Stimulated activated CD4-positive, alpha-beta T cell treated with anti-CD3 and anti-CD28 coated beads, TNF-alpha, amount 100 ng/mL, for 1 hour (primary cell): ENCODE results near the gene VSX1.

Experiments
- DNase-seq, 3 donors: peaks; one replicate each; pipeline ENCODE4 v3.0.0-alpha.2; 2020; ENCODE audit warnings: low read depth in 3 of 3, low spot score in 1 of 3

Gene VSX1

DNA sequence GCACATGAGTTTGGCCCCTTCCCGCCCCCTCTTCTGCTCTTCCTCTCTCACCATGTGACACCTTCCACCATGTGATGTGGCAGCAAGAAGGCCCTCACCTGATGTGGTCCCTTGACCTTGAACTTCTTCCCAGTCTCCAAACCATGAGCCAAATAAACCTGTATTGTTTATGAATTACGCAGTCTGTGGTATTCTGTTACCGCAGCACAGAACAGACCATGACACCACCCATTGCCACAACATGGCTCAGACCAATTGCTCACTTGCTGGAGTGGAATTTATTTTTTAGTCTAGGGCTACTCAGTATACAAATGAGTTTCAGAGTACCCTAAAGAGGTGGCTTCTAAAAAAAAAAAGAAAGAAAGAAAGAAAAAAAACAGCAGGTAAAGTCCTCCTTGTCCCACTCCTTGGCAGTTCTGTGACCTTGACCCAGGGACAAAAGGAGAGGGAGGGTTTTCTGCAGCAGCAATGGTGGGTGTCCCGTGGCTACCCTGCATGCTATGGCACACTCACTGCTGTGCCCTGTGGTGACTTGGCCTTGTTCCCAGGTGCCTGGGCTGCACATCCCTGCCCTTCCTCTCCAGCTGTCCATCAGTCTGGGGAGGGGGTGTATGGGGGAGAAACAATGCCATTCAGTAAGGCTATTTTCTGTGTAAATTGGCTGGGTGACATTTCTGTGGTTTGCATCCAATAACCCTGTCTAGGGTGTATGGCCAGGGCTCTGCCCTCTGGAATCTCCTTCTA is 5.4 kb upstream of the VSX1 start:
- DNase-seq, result no peak

DNA sequence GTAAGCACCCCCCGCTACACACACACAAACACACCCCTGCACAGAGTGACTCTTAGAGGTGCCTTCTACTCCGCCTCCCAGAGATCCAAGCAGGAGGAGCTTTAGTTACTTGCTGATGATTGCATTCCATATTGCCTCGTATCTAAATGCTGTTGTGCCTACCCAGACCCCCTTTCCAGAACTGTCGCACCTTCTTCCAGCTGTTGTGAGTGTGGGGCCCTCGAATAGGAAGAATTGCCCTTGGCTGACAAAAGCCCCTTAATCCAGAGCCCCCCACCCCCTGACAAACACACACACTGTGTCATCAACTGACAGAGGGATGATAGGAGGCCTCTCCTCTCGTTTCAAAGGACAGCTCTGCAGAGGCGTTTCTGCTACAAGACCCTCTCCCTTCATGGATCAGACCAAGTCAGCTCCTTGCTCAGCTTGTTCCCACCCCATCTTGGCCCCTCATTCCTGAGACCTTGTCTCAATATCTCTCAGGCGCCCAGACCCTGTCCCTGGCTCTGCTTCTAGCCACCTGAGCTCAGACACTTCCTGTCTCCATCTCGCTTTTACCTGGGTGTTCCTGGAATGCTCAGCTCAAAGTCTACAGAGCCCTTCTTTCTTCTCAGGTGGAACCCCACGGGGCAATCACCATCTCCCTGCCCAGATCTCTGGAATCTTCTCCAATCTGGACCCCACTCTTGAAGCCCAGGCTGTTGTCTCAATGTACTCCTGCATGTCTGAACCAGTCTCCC is 4.0 kb upstream of the VSX1 start:
- no peak for DNase-seq

DNA sequence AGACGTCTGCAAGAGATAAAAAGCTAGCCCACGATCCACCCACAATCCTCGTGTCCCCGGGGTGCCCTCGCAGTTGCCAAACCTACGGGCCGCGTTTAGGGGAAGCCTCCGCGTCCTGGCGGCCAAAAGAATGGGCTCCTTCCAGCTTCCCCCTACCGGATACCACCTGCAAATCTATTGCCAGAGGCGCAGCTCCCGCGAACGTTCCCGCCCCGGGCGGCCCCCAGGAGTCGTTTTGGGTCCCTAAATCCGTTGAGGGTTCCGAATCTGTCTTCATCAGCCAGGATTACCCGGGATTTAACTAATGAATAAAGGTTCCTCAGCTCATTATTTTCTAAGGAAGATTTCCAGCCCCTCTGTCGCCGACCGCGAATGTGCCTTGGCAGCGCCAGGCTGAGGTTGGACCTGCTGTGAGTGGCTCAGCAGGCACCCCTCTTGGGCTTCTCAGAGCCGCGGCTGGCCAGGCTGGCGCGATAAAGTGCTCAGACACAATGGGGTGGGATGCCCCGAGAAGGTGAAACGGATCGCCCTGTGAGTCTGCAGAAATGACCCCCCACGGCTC is 2.8 kb upstream of the VSX1 start:
- DNase-seq, result no peak

DNA sequence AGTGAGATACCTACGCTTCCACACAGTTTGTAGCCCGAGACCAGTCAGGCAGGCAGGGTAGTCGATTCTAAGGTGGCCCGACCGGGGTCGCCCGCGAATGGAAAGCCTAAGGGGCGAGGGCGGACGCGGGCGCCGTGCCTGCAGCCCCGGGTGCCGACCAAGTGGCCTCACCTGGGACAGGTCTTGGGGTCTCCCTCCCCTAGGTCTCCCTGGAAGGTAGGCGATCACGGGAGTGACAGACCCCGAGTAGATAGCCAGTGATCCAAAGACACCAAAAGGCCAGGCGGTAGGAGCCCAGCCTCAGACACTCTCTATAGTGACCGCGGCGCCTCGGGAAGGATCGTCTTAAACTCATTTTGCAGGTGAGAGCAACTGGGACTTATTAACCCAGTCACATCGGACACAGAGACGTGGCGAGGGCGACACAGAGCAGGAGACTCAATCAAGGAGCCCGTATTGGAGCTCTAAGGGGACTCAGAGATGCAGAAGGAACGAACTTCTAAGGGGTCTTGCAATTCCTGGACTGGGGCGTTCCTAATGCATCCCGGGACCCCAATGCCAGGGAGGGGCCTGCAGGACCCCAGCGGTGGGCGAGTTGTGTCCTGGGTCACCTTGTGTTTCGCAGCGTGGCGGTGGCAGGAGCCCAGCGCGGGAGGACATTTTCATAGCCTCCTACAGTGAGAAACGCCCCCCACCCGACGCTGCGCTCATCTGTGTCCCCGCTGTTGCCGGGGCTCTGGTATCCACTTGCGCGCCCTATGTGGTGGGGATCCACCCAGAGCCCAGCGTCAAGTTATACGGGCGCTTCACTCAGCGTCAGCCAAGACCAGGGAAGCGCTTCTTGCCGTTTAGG is 2.1 kb upstream of the VSX1 start:
- no peak for DNase-seq

DNA sequence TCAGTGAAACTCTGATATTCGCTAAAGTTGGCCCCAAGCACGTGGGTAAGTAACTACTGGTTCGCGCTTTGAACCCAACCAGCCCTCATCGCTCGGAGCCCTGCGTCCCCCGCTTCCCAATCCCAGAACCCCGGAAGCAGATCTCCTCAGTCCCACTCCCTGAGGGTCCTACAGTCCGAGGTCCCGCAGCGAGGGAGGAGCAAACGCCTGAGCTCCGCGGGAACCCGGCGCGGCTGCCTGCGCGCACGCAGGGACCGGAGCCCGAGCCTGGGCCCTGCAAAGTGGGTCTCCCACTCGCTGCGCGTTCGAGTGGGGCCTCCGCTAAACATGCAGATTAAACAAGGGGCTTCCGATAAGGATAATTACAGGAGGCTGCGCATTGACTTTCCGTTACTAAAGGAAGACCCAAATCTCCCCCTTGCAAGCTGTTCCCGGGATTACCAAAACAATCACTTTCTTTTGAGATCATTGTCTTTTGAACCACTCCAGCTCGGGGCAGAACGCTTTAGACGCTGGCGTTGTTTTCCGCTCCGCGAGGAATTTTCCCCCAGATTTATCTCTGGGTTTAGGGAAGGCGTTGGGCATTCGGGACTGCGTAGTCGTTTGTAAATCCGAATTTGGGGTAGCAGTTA is 1.3 kb upstream of the VSX1 start:
- DNase-seq, result no peak

DNA sequence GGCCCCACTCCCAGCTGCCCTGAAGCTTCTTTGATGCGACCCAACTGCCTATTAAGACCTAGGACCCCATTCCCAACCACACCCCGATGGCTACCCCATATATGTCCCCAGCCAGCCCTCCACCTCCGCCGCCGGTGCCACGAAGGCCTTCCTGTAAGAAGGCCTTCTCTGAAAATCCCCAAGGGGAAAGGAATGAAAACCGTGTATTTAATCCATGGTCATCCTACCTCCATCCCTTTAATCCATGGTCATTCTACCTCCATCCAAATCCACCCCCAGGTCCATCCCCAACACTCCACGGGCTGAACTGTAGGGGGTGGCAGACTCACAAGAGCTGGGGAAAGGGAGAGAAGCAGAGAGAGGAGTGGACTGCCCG is 545 bp upstream of the VSX1 start:
- no peak for DNase-seq

DNA sequence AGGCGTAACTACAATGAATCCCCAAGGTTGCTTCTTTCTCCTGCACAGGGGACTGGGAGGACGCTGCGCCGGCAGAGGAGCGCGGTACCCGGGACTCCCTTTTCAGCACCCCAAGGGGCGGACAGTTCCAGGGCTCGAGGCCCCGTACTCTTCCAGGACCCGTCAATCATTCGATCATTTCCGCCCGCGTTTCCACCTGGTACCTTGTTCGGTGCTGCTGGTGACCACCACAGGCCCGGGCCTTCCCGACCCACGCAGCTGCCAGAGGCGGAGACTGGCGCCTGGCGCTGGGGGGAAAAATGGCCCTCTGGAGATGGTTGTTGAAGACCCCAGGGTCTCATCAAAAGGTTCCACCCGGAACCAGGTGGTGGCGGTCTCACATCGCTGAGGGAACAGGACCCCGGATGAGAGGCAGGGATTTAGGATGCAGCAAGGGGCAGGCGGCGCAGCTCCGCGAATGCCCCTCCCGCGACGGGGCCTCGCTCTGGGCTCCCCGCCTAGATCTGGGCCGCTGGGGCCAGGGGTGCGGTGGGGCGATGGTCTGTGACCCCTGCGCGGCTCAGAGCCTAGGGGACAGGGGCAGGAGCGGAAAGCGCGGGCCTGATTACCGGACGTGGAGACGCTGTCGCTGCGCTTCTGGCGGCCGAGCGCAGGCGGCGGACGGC is 744 bp downstream of the VSX1 start:
- DNase-seq, result peak in 1 of 3 donors; percentile 27

DNA sequence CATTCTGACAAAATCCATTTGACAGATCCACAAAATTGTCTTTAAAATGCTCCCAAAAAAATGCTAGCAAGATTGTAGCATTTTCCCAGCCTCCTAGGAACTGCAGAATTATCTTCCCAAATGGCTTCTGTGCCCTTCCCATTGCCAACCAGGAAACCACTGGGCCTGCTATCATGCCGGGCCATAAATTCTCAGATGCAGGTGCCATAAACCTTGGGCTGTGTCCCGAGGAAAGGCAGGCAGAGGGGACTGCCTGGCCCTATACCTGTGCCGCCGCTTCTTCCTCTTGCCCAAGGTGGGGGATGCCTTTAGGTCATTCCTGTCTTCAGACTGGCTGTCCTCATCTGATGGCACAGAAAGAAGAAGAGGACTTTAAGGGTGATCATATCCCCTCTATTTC is 2.8 kb downstream of the VSX1 start:
- DNase-seq, result no peak

DNA sequence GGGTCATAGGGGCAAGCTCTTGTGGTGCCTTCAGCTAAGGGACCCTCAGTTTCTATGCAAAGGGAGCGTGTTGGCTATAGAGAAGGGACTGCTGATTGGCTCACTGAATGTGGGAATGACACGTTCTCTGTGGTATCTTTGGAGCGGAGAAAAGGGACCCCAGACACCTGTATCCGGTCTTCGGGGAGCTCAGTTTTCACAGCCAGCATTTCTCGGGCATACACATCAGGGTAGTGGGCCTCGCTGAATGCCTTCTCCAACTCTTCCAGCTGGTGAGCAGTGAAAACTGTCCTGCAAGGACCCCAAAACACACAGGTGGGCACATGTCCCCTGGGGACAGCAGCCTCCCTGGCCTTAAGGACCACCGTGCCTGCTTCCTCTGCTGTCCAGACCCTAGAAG is 3.3 kb downstream of the VSX1 start:
- DNase-seq, result no peak

DNA sequence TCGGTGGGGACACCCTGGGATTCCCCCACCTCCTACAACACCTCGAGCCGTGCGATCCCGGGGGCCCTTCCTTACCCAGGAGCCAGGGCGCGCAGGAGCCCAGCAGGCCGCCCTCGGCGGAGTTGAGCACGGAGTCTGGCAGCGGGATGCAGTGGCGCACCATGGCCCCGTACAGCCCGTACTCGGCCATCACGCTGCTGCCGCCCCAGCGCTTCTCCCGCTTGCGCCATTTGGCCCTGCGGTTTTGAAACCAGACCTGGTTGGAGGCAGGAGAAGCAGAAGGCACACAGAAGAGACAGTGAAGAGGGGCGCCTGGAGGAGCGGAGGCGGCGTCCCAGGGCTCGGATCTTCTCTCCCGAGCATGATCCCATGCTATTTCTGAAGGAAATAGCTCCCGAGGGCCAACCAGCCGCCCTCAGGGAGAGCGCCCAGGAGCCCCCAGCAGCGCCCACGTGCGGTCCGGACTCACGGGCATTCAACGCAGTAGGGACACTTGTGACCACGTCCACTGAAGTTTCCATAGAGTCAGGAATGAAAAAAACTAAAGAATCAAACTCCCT is 4.3 kb downstream of the VSX1 start:
- DNase-seq, result no peak

DNA sequence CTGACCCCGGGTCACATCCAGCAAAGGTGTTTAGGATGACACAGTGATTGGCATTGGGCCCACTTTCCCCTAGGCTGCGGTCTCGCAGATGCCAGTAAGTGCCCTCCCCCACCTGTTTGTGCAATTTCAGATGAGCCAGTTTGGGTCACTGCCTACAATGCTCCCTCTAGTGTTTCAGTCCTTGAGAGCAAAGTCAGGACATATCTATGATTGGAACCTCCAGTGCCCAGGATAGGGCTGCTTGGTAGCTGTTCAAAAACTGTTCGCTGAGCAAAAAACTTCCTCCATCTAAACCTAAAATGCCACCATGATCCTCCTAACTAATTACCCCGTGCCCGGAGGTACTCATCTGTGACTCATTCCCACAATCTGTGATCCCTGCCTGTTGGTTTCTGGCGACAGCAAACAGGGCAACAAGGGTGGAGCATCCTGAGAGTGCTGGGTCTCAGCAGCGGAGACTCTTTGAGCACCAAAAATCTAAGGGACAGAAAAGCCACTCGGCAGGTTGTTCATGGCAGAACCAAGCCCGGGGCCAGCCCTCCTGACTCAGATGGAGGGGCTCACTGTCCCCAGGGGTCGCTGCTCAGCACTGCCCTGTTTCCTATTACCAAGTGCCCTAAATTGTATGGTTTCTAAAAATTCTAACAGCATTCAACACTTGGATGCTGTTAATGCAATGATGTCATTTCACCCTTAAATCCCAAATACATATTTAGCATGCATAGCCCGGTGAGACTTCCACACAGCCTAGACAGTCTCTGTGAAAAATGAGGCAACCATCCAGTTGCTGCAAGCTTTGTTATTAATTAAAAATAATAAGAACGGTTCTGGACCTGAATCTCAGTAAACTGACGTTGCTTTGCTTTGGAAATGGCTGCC is 5.0 kb downstream of the VSX1 start:
- DNase-seq, result no peak

DNA sequence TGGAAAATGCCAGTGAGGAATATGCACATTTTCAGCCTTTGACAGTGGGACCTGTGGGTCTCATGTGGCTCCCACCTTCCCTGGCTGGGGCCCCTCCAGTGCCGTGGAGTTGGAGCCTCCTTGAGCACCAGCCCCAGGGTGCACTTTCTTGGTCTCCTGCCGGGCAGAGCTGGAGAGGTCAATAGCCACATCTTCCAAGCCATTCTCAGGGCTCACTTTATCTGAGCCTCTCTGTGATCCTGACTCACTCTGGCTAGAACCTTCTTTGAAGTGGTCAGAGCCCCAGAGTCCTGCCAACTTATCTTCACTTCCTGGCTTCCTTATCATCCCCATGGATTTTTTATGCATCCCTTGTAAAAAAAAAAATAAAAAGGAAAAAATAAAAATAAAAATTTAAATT is 5.7 kb downstream of the VSX1 start:
- DNase-seq, result no peak

DNA sequence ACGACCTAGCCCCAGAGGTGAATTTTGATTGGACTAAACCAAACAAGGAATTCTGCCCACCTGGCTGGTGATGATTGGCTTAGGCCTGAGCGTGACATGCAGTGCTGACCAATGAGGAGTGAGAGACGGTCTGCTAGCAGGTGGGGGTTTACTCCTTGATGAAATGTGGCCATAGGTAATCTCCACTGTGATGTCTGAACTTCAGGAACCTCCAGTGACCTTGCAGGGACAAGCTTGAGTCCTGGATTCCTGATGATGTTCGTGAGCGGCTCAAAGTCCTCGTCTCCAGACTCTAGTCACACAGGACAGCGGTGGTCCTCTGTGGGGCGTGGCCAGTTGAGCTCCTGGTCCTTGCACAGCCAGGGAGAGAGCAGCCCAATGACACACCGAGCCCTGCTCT is 8.4 kb downstream of the VSX1 start:
- DNase-seq, result no peak

DNA sequence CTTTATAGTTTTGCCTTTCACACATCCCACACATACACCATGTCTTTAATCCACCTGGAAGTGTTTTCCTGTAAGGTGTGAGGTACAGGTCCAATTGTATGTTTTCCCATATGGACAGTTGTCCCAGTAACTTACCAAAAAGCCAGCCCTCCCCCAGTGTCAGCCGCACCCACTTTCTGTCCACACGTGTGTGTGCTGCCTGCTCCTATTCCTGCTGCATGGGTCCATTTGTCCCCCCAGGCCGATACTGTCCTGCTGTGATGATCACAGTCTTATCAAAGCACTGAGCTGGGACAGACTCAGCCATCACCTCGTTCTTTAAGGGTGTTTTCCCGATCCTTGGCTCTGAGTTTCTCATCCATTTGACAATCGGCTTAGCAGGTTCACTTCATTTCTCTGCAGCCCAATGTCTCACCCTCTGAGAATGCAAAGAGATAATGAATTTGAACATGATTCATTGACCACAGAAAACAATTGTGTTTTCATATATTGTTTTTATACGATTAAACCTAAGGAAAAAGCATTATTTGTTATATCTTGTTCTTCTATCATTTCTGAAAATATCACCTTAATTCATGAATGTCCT is 9.6 kb downstream of the VSX1 start:
- no peak for DNase-seq

DNA sequence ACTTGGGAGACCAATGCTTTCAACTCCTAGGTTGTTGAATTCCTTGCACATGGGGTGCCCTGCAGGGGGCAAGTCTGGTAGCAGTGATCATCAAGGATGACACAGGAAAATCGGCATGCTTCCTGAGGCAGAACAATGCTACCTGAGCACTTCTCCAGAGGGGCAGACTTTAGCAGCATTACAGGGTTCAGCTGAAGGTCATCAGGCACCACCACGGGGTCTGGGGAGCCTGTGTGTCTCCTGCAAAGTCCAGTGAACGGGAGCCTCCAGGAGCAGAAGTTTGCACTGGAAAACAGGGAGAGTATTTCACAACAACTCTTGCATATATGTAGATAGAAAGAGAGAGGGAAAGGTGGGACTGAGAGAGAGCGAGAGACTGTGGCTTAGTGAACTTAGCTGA is 10.2 kb downstream of the VSX1 start:
- DNase-seq, result no peak

DNA sequence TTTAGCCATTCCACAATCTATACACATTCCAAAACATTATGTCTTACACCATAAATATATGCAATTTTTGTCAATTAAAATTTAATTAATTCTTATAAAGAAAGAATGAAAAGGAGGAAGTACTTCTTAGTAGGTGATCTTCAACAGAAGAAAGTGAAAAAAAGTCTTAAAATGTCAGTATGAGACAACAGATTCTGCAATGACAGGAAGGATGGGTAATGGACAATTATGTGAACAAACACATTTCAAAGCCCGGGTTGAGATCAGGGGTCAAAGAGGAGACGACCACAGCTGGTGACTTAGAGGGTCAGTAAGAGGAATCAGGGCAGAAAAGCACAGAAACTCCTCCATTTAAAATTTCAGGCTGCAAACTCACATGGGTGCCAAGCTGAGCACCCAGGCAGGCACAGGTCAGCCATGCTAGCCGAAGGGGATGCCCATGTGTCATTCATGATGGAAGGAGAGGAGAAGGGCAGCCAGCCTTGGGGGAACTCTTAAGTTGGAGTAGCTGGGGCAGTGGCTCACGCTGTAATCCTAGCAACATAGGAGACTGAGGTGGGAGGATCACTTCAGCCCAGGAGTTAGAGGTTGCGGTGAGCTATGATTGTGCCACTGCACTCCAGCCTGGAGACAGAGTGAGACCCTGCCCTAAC is 11.0 kb downstream of the VSX1 start:
- no peak for DNase-seq

DNA sequence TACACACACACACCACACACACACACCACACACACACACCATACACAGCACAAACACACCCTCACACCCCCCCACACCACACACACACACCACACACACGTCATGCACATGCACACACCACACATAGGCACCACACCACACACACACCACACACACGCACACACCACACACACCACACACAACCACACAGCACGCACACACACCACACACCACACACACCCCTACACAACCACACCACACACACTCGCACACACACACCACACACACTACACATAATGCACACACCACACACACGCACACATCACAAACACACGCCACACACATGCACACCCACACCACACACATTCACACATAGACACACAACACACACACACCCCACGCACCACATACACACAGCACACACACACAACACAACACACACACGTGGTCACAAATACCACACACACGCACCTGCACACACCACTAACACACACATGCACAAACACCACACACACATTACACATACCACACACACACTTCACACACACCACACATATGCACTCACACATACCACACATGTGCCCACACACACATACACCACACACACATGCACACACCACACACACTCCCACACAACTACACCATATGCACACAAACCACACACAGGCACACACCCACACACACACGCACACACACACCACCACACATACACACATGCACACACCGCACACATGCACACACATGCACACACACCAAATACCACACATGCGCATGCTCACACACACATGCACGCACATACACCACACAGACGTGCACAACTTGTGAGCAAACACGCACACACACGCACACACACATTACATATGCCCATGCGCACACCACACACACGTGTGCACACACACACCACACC is 14.6 kb downstream of the VSX1 start:
- no peak for DNase-seq

DNA sequence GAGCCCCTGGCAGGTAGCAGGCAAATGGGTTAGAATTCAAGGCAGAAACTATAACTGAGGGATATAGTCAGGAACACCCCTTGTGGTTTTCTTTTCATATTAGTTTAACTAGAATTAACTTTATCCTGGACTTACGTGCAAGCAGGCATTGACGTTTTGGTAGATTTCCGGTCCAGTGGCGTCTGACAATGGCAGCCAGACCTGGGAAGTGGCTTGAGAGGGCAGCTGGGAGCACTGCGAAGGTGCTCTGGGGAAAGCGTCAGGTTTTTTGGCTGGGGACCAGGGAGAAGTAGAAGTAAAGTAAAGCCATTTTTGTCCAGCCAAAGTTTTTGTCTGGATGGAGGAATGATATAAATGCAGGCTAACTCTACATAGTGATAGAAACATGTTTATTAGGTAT is 15.6 kb downstream of the VSX1 start:
- DNase-seq, result no peak
